ENCODE results near the gene GNB1. TPM values are rescaled to one million over a fixed set of nuclear protein-coding genes. Genes with fewer than 3 reads are reported as not detected.

GNB1 gene
- polyA plus RNA-seq, 1 experiment: 400 TPM

GRCh38 chr1:1797731-1798341 is 93.1 kb downstream of the GNB1 start:
- H3K9me3 ChIP-seq (ENCODE audit: control insufficient read depth, insufficient read depth, low read length): no peaks in the 10 kb centered on the region
- ChIA-PET CTCF (no interaction called here), POLR2A (no interaction called here)
- H3K27me3 ChIP-seq (ENCODE audit: control insufficient read depth, insufficient read depth, low read length): no peaks in the 10 kb centered on the region
- no peak overlapping the region for H3K27ac ChIP-seq (ENCODE audit: low read depth, low read length)
- DNase-seq (ENCODE audit: low read depth, low spot score): no peak
- H3K4me3 ChIP-seq (ENCODE audit: low read depth, low read length): no peak overlapping the region
- TF ChIP-seq CTCF (IDR thresholded peaks at IDR 0.05; ENCODE audit: low read depth, low read length): no peak

- no peak for TF ChIP-seq CTCF (IDR thresholded peaks at IDR 0.05; ENCODE audit: low read depth, low read length)
- Histone ChIP-seq H3K4me3 (ENCODE audit: low read depth, low read length) (no peak overlapping the region), H3K27me3 (ENCODE audit: control insufficient read depth, insufficient read depth, low read length) (no peaks in the 10 kb centered on the region), H3K27ac (ENCODE audit: low read depth, low read length) (no peak overlapping the region), H3K9me3 (ENCODE audit: control insufficient read depth, insufficient read depth, low read length) (no peaks in the 10 kb centered on the region)
- CTCF ChIA-PET: no interaction called here
- no peak for DNase-seq (ENCODE audit: low read depth, low spot score)
- POLR2A ChIA-PET: no interaction called here
Observed at GRCh38 chr1:1796466-1796865, 94.4 kb downstream of the GNB1 start.

GRCh38 chr1:1794999-1795398 is 95.9 kb downstream of the GNB1 start:
- POLR2A ChIA-PET: no interaction called here
- no peak for TF ChIP-seq CTCF (IDR thresholded peaks at IDR 0.05; ENCODE audit: low read depth, low read length)
- no peak overlapping the region for H3K27ac ChIP-seq (ENCODE audit: low read depth, low read length)

GRCh38 chr1:1793481-1794244 is 97.2 kb downstream of the GNB1 start:
- no peak overlapping the region for H3K4me3 ChIP-seq (ENCODE audit: low read depth, low read length)
- no peaks in the 10 kb centered on the region for H3K9me3 ChIP-seq (ENCODE audit: control insufficient read depth, insufficient read depth, low read length)
- no peak overlapping the region for H3K27ac ChIP-seq (ENCODE audit: low read depth, low read length)
- POLR2A ChIA-PET: no interaction called here
- no peak for DNase-seq (ENCODE audit: low read depth, low spot score)
- no peak for TF ChIP-seq CTCF (IDR thresholded peaks at IDR 0.05; ENCODE audit: low read depth, low read length)
- H3K27me3 ChIP-seq (ENCODE audit: control insufficient read depth, insufficient read depth, low read length): no peaks in the 10 kb centered on the region
- CTCF ChIA-PET: no interaction called here

More at GRCh38 chr1:1794999-1795398, 95.9 kb downstream of the GNB1 start:
- CTCF ChIA-PET: no interaction called here
- Histone ChIP-seq H3K27me3 (ENCODE audit: control insufficient read depth, insufficient read depth, low read length) (no peaks in the 10 kb centered on the region), H3K4me3 (ENCODE audit: low read depth, low read length) (no peak overlapping the region), H3K9me3 (ENCODE audit: control insufficient read depth, insufficient read depth, low read length) (no peaks in the 10 kb centered on the region)
- DNase-seq (ENCODE audit: low read depth, low spot score): no peak

- H3K9me3 ChIP-seq (ENCODE audit: control insufficient read depth, insufficient read depth, low read length): no peaks in the 10 kb centered on the region
- H3K27ac ChIP-seq (ENCODE audit: low read depth, low read length): peak overlapping the region; percentile 21
- POLR2A ChIA-PET: no interaction called here
- DNase-seq (ENCODE audit: low read depth, low spot score): no peak
- no peak overlapping the region for H3K4me3 ChIP-seq (ENCODE audit: low read depth, low read length)
- CTCF ChIA-PET: interaction anchor here (0.9 kb wide), 1 partner anchor 117 kb away, joined by 4 read pairs; no protein-coding TSS in a partner anchor
- peak; percentile 36; the same call in 1 of the 2 replicates for TF ChIP-seq CTCF (IDR thresholded peaks at IDR 0.05; ENCODE audit: low read depth, low read length)
- no peaks in the 10 kb centered on the region for H3K27me3 ChIP-seq (ENCODE audit: control insufficient read depth, insufficient read depth, low read length)
Observed at GRCh38 chr1:1788646-1789431, 102.0 kb downstream of the GNB1 start.

Data from AG04450 (cell line).